ENCODE data around the gene MXD1.

The MXD1 gene

GRCh38 chr2:69966496-69966895 lies 51.6 kb downstream of the MXD1 start:
- Histone ChIP-seq H3K4me1 (ENCODE audit: control insufficient read depth, insufficient read depth, low read length) (peaks cover 5% of the 10 kb centered on the region), H3K9ac (ENCODE audit: low read depth, low read length) (no peak overlapping the region), H3K27me3 (ENCODE audit: control insufficient read depth, insufficient read depth, low read length) (no peaks in the 10 kb centered on the region), H3K27ac (ENCODE audit: low read depth, low read length) (no peak overlapping the region), H3K9me3 (ENCODE audit: control insufficient read depth, insufficient read depth, low read length) (no peaks in the 10 kb centered on the region), H3K4me3 (ENCODE audit: low read depth, low read length) (no peak overlapping the region), H3K36me3 (ENCODE audit: control insufficient read depth, insufficient read depth, low read length) (no peaks in the 10 kb centered on the region)

GRCh38 chr2:69968609-69969008 lies 53.7 kb downstream of the MXD1 start:
- no peak overlapping the region for H3K4me3 ChIP-seq (ENCODE audit: low read depth, low read length)
- no peaks in the 10 kb centered on the region for H3K9me3 ChIP-seq (ENCODE audit: control insufficient read depth, insufficient read depth, low read length)
- no peaks in the 10 kb centered on the region for H3K36me3 ChIP-seq (ENCODE audit: control insufficient read depth, insufficient read depth, low read length)
- no peaks in the 10 kb centered on the region for H3K27me3 ChIP-seq (ENCODE audit: control insufficient read depth, insufficient read depth, low read length)
- H3K4me1 ChIP-seq (ENCODE audit: control insufficient read depth, insufficient read depth, low read length): peaks cover 5% of the 10 kb centered on the region
- H3K9ac ChIP-seq (ENCODE audit: low read depth, low read length): no peak overlapping the region
- no peak overlapping the region for H3K27ac ChIP-seq (ENCODE audit: low read depth, low read length)

GRCh38 chr2:69969126-69969983 lies 54.4 kb downstream of the MXD1 start:
- H3K36me3 ChIP-seq (ENCODE audit: control insufficient read depth, insufficient read depth, low read length): no peaks in the 10 kb centered on the region
- H3K4me3 ChIP-seq (ENCODE audit: low read depth, low read length): no peak overlapping the region
- no peak overlapping the region for H3K27ac ChIP-seq (ENCODE audit: low read depth, low read length)
- H3K9me3 ChIP-seq (ENCODE audit: control insufficient read depth, insufficient read depth, low read length): no peaks in the 10 kb centered on the region
- no peaks in the 10 kb centered on the region for H3K27me3 ChIP-seq (ENCODE audit: control insufficient read depth, insufficient read depth, low read length)
- H3K4me1 ChIP-seq (ENCODE audit: control insufficient read depth, insufficient read depth, low read length): no peaks in the 10 kb centered on the region; the same call in 1 of the 2 replicates
- H3K9ac ChIP-seq (ENCODE audit: low read depth, low read length): no peak overlapping the region

GRCh38 chr2:69969991-69970390 lies 55.1 kb downstream of the MXD1 start:
- Histone ChIP-seq H3K4me3 (ENCODE audit: low read depth, low read length) (no peak overlapping the region), H3K9me3 (ENCODE audit: control insufficient read depth, insufficient read depth, low read length) (no peaks in the 10 kb centered on the region), H3K9ac (ENCODE audit: low read depth, low read length) (no peak overlapping the region), H3K27me3 (ENCODE audit: control insufficient read depth, insufficient read depth, low read length) (no peaks in the 10 kb centered on the region), H3K36me3 (ENCODE audit: control insufficient read depth, insufficient read depth, low read length) (no peaks in the 10 kb centered on the region), H3K4me1 (ENCODE audit: control insufficient read depth, insufficient read depth, low read length) (no peaks in the 10 kb centered on the region), H3K27ac (ENCODE audit: low read depth, low read length) (no peak overlapping the region)

GRCh38 chr2:69972822-69973221 lies 57.9 kb downstream of the MXD1 start:
- no peak overlapping the region for H3K4me3 ChIP-seq (ENCODE audit: low read depth, low read length)
- no peak overlapping the region for H3K27ac ChIP-seq (ENCODE audit: low read depth, low read length)
- H3K9ac ChIP-seq (ENCODE audit: low read depth, low read length): no peak overlapping the region
- H3K27me3 ChIP-seq (ENCODE audit: control insufficient read depth, insufficient read depth, low read length): no peaks in the 10 kb centered on the region
- H3K36me3 ChIP-seq (ENCODE audit: control insufficient read depth, insufficient read depth, low read length): no peaks in the 10 kb centered on the region
- H3K9me3 ChIP-seq (ENCODE audit: control insufficient read depth, insufficient read depth, low read length): no peaks in the 10 kb centered on the region
- no peaks in the 10 kb centered on the region for H3K4me1 ChIP-seq (ENCODE audit: control insufficient read depth, insufficient read depth, low read length)

- Histone ChIP-seq H3K4me3 (ENCODE audit: low read depth, low read length) (no peak overlapping the region), H3K4me1 (ENCODE audit: control insufficient read depth, insufficient read depth, low read length) (no peaks in the 10 kb centered on the region), H3K9me3 (ENCODE audit: control insufficient read depth, insufficient read depth, low read length) (no peaks in the 10 kb centered on the region), H3K27ac (ENCODE audit: low read depth, low read length) (no peak overlapping the region), H3K9ac (ENCODE audit: low read depth, low read length) (no peak overlapping the region), H3K36me3 (ENCODE audit: control insufficient read depth, insufficient read depth, low read length) (no peaks in the 10 kb centered on the region), H3K27me3 (ENCODE audit: control insufficient read depth, insufficient read depth, low read length) (no peaks in the 10 kb centered on the region)
Measured at GRCh38 chr2:69973335-69973735, 58.4 kb downstream of the MXD1 start.

GRCh38 chr2:69975136-69975852 lies 60.4 kb downstream of the MXD1 start:
- Histone ChIP-seq H3K27me3 (ENCODE audit: control insufficient read depth, insufficient read depth, low read length) (no peaks in the 10 kb centered on the region), H3K4me1 (ENCODE audit: control insufficient read depth, insufficient read depth, low read length) (no peaks in the 10 kb centered on the region), H3K36me3 (ENCODE audit: control insufficient read depth, insufficient read depth, low read length) (no peaks in the 10 kb centered on the region), H3K9me3 (ENCODE audit: control insufficient read depth, insufficient read depth, low read length) (no peaks in the 10 kb centered on the region), H3K9ac (ENCODE audit: low read depth, low read length) (no peak overlapping the region), H3K4me3 (ENCODE audit: low read depth, low read length) (no peak overlapping the region), H3K27ac (ENCODE audit: low read depth, low read length) (no peak overlapping the region)

- no peaks in the 10 kb centered on the region for H3K4me1 ChIP-seq (ENCODE audit: control insufficient read depth, insufficient read depth, low read length)
- no peaks in the 10 kb centered on the region for H3K36me3 ChIP-seq (ENCODE audit: control insufficient read depth, insufficient read depth, low read length)
- H3K27ac ChIP-seq (ENCODE audit: low read depth, low read length): no peak overlapping the region
- H3K27me3 ChIP-seq (ENCODE audit: control insufficient read depth, insufficient read depth, low read length): no peaks in the 10 kb centered on the region
- H3K9me3 ChIP-seq (ENCODE audit: control insufficient read depth, insufficient read depth, low read length): no peaks in the 10 kb centered on the region
- no peak overlapping the region for H3K9ac ChIP-seq (ENCODE audit: low read depth, low read length)
- no peak overlapping the region for H3K4me3 ChIP-seq (ENCODE audit: low read depth, low read length)
Measured at GRCh38 chr2:69975853-69976462, 61.0 kb downstream of the MXD1 start.

- Histone ChIP-seq H3K4me3 (ENCODE audit: low read depth, low read length) (no peak overlapping the region), H3K4me1 (ENCODE audit: control insufficient read depth, insufficient read depth, low read length) (no peaks in the 10 kb centered on the region), H3K27me3 (ENCODE audit: control insufficient read depth, insufficient read depth, low read length) (no peaks in the 10 kb centered on the region), H3K9me3 (ENCODE audit: control insufficient read depth, insufficient read depth, low read length) (no peaks in the 10 kb centered on the region), H3K27ac (ENCODE audit: low read depth, low read length) (no peak overlapping the region), H3K36me3 (ENCODE audit: control insufficient read depth, insufficient read depth, low read length) (no peaks in the 10 kb centered on the region), H3K9ac (ENCODE audit: low read depth, low read length) (no peak overlapping the region)
Measured at GRCh38 chr2:69977186-69977585, 62.3 kb downstream of the MXD1 start.

- no peak overlapping the region for H3K4me3 ChIP-seq (ENCODE audit: low read depth, low read length)
- H3K4me1 ChIP-seq (ENCODE audit: control insufficient read depth, insufficient read depth, low read length): no peaks in the 10 kb centered on the region
- no peaks in the 10 kb centered on the region for H3K27me3 ChIP-seq (ENCODE audit: control insufficient read depth, insufficient read depth, low read length)
- H3K9ac ChIP-seq (ENCODE audit: low read depth, low read length): no peak overlapping the region
- H3K27ac ChIP-seq (ENCODE audit: low read depth, low read length): no peak overlapping the region
- H3K36me3 ChIP-seq (ENCODE audit: control insufficient read depth, insufficient read depth, low read length): no peaks in the 10 kb centered on the region
- H3K9me3 ChIP-seq (ENCODE audit: control insufficient read depth, insufficient read depth, low read length): no peaks in the 10 kb centered on the region
Measured at GRCh38 chr2:69977906-69978482, 63.1 kb downstream of the MXD1 start.
